Stomach smooth muscle (tissue), 2 donors: ENCODE results near the gene TACR3.
"Not testable (repeated sequence)": the region's sequence is repeated elsewhere in the genome, so short reads cannot be mapped to it uniquely, and the experiment has no call there.

Experiments
- H3K27ac ChIP-seq: one replicate; pipeline ENCODE4 v1.7.0; 2013; ENCODE audit warnings: mild to moderate bottlenecking, low read length, inconsistent platforms
- H3K27me3 ChIP-seq, 2 donors: one replicate each; pipeline ENCODE4 v1.7.0; 2013; ENCODE audit warnings: low read length in 2 of 2; ENCODE audit not compliant: insufficient read depth in 2 of 2, control insufficient read depth in 1 of 2
- H3K36me3 ChIP-seq, 2 donors: one replicate each; pipeline ENCODE4 v1.7.0; 2013; ENCODE audit warnings: low read length in 2 of 2; ENCODE audit not compliant: control insufficient read depth in 2 of 2, insufficient read depth in 2 of 2
- H3K4me1 ChIP-seq: one replicate; pipeline ENCODE4 v1.7.0; 2013; ENCODE audit warnings: low read length; ENCODE audit not compliant: control insufficient read depth, insufficient read depth
- H3K4me3 ChIP-seq, 2 donors: one replicate each; pipeline ENCODE4 v1.7.0; 2013; ENCODE audit warnings: low read length in 2 of 2
- H3K9ac ChIP-seq, 2 donors: one replicate each; pipeline ENCODE4 v1.7.0; 2013; ENCODE audit warnings: low read length in 2 of 2, mild to moderate bottlenecking in 1 of 2
- H3K9me3 ChIP-seq, 2 donors: one replicate each; pipeline ENCODE4 v1.7.0; 2013; ENCODE audit warnings: low read length in 2 of 2; ENCODE audit not compliant: control insufficient read depth in 2 of 2
- donor health status: healthy.
- donor health status: Pancreatic carcinoma.

Gene TACR3

GRCh38 chr4:103719830-103720207, at the start of gene TACR3:
TACR3 (minus strand) TSS chr4:103719985; CDS start chr4:103719675, 310 bp downstream.
- Histone ChIP-seq H3K9me3 (no peaks in the 10 kb centered on the region), H3K4me1 (peaks cover 3% of the 10 kb centered on the region), H3K4me3 (peak within 1 kb of the TSS; percentile 20 to 44), H3K36me3 (no peaks in the 10 kb centered on the region), H3K27me3 (peaks cover 2 to 8% of the 10 kb centered on the region in 2 donors), H3K9ac (no peak within 1 kb of the TSS), H3K27ac (no peak within 1 kb of the TSS)

GRCh38 chr4:103757631-103758030, 37.8 kb upstream of the TACR3 start:
- Histone ChIP-seq H3K9me3 (no peaks in the 10 kb centered on the region), H3K27ac (no peak overlapping the region), H3K27me3 (no peaks in the 10 kb centered on the region), H3K4me3 (no peak overlapping the region), H3K9ac (no peak overlapping the region), H3K36me3 (no peaks in the 10 kb centered on the region), H3K4me1 (no peaks in the 10 kb centered on the region)

- Histone ChIP-seq H3K27me3 (no peaks in the 10 kb centered on the region), H3K4me1 (no peaks in the 10 kb centered on the region), H3K36me3 (no peaks in the 10 kb centered on the region), H3K9ac (no peak overlapping the region), H3K27ac (no peak overlapping the region), H3K9me3 (no peaks in the 10 kb centered on the region), H3K4me3 (no peak overlapping the region)
Measured at GRCh38 chr4:103756741-103757140, 37.0 kb upstream of the TACR3 start.

GRCh38 chr4:103754844-103755243, 35.1 kb upstream of the TACR3 start:
- no peaks in the 10 kb centered on the region for H3K36me3 ChIP-seq
- no peak overlapping the region for H3K9ac ChIP-seq
- no peak overlapping the region for H3K27ac ChIP-seq
- H3K4me1 ChIP-seq: no peaks in the 10 kb centered on the region
- H3K9me3 ChIP-seq: no peaks in the 10 kb centered on the region
- no peaks in the 10 kb centered on the region for H3K27me3 ChIP-seq
- H3K4me3 ChIP-seq: no peak overlapping the region

- H3K4me1 ChIP-seq: no peaks in the 10 kb centered on the region
- no peak overlapping the region for H3K4me3 ChIP-seq
- no peak overlapping the region for H3K27ac ChIP-seq
- no peaks in the 10 kb centered on the region for H3K9me3 ChIP-seq
- H3K9ac ChIP-seq: no peak overlapping the region
- no peaks in the 10 kb centered on the region for H3K27me3 ChIP-seq
- H3K36me3 ChIP-seq: no peaks in the 10 kb centered on the region
Measured at GRCh38 chr4:103753868-103754653, 34.3 kb upstream of the TACR3 start.

- H3K9me3 ChIP-seq, H3K36me3 ChIP-seq, H3K4me3 ChIP-seq, H3K27me3 ChIP-seq, H3K27ac ChIP-seq, H3K9ac ChIP-seq, H3K4me1 ChIP-seq: not testable (repeated sequence)
Measured at GRCh38 chr4:103723150-103723549, 3.4 kb upstream of the TACR3 start.

- no peaks in the 10 kb centered on the region for H3K36me3 ChIP-seq
- no peak overlapping the region for H3K4me3 ChIP-seq
- no peak overlapping the region for H3K27ac ChIP-seq
- H3K4me1 ChIP-seq: peaks cover 3% of the 10 kb centered on the region
- no peaks in the 10 kb centered on the region for H3K9me3 ChIP-seq
- no peak overlapping the region for H3K9ac ChIP-seq
- peaks cover 2 to 8% of the 10 kb centered on the region in 2 donors for H3K27me3 ChIP-seq
Measured at GRCh38 chr4:103721251-103721650, 1.5 kb upstream of the TACR3 start.

GRCh38 chr4:103720661-103721060, 876 bp upstream of the TACR3 start:
- H3K9ac ChIP-seq: no peak overlapping the region
- no peak overlapping the region for H3K4me3 ChIP-seq
- no peaks in the 10 kb centered on the region for H3K9me3 ChIP-seq
- H3K4me1 ChIP-seq: peaks cover 3% of the 10 kb centered on the region
- no peaks in the 10 kb centered on the region for H3K36me3 ChIP-seq
- H3K27ac ChIP-seq: no peak overlapping the region
- H3K27me3 ChIP-seq: peaks cover 2 to 8% of the 10 kb centered on the region in 2 donors

- Histone ChIP-seq H3K4me1 (peaks cover 3% of the 10 kb centered on the region), H3K9me3 (no peaks in the 10 kb centered on the region), H3K4me3 (peak overlapping the region; percentile 20 to 44), H3K9ac (no peak overlapping the region), H3K27ac (no peak overlapping the region), H3K36me3 (no peaks in the 10 kb centered on the region), H3K27me3 (peaks cover 2 to 8% of the 10 kb centered on the region in 2 donors)
Measured at GRCh38 chr4:103719105-103719829, 518 bp downstream of the TACR3 start.

- Histone ChIP-seq H3K4me3 (no peak overlapping the region), H3K36me3 (no peaks in the 10 kb centered on the region), H3K27me3 (no peaks in the 10 kb centered on the region), H3K27ac (no peak overlapping the region), H3K4me1 (no peaks in the 10 kb centered on the region), H3K9me3 (peaks cover 0 to 2% of the 10 kb centered on the region in 2 donors), H3K9ac (no peak overlapping the region)
Measured at GRCh38 chr4:103692615-103693014, 27.2 kb downstream of the TACR3 start.

GRCh38 chr4:103673983-103674382, 45.8 kb downstream of the TACR3 start:
- no peak overlapping the region for H3K9ac ChIP-seq
- no peaks in the 10 kb centered on the region for H3K27me3 ChIP-seq
- no peaks in the 10 kb centered on the region for H3K4me1 ChIP-seq
- H3K4me3 ChIP-seq: no peak overlapping the region
- H3K36me3 ChIP-seq: no peaks in the 10 kb centered on the region
- no peaks in the 10 kb centered on the region for H3K9me3 ChIP-seq
- no peak overlapping the region for H3K27ac ChIP-seq
